ENCODE measurements around the gene MTX1.

The MTX1 gene

DNA sequence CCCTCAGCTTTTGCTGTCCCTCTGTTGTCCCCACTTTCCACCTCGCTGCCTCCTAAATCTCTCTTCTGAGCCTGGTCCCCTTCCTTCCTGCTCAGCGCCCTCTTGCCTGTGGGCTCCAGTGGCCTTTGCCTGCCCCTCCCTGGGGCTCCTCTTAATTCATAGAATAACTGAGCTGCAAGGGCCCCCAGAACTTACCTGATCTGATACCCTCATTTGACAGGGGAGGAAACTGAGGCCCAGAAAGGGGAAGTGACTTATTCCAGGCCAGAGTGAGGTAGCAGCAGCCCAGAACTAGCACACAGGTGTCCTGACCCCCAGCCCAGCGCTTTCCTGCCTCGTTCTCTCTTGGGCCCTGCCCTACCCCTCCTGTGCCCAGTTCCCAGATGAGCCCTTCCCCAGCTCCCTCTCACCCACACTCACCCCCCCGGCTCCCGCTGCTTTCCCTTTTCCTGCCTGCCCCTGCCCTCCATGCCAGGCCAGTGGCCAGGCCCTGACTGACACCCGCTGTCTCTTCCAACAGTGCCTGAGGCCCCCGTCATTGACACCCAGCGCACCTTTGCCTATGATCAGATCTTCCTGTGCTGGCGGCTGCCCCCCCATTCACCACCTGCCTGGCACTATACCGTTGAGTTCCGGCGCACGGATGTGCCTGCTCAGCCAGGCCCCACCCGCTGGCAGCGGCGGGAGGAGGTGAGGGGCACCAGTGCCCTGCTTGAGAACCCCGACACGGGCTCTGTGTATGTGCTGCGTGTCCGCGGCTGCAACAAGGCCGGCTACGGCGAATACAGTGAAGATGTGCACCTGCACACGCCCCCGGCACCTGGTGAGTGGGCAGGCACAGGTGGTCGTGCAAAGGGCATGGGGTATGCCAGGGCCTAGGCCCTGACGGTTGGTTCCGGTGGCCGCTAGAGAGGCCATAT, 29.1 kb upstream of the MTX1 start:
- Histone ChIP-seq H3K9me3 (ENCODE audit: insufficient read depth, low read length) (no peaks in the 10 kb centered on the region), H3K27me3 (ENCODE audit: insufficient read depth, insufficient read length) (peaks cover 8% of the 10 kb centered on the region), H3K4me1 (ENCODE audit: insufficient read depth, insufficient read length) (peaks cover 11% of the 10 kb centered on the region), H3K4me3 (ENCODE audit: insufficient read length, low read depth) (no peak overlapping the region), H3K36me3 (ENCODE audit: insufficient read depth, insufficient read length, low read length) (peaks cover 52% of the 10 kb centered on the region), H3K9ac (ENCODE audit: insufficient read length, low read depth) (no peak overlapping the region)
- DNase-seq (ENCODE audit: low read depth, low spot score) = no peak
- TF ChIP-seq SUZ12 (IDR thresholded peaks at IDR 0.05; ENCODE audit: extremely low read depth, insufficient read depth, insufficient read length) = no peak
- TF ChIP-seq YY1 (IDR thresholded peaks at IDR 0.05; ENCODE audit: insufficient read depth, insufficient read length) = no peak
- no peak for TF ChIP-seq ZNF274 (IDR thresholded peaks at IDR 0.05; ENCODE audit: low read depth, low read length)

DNA sequence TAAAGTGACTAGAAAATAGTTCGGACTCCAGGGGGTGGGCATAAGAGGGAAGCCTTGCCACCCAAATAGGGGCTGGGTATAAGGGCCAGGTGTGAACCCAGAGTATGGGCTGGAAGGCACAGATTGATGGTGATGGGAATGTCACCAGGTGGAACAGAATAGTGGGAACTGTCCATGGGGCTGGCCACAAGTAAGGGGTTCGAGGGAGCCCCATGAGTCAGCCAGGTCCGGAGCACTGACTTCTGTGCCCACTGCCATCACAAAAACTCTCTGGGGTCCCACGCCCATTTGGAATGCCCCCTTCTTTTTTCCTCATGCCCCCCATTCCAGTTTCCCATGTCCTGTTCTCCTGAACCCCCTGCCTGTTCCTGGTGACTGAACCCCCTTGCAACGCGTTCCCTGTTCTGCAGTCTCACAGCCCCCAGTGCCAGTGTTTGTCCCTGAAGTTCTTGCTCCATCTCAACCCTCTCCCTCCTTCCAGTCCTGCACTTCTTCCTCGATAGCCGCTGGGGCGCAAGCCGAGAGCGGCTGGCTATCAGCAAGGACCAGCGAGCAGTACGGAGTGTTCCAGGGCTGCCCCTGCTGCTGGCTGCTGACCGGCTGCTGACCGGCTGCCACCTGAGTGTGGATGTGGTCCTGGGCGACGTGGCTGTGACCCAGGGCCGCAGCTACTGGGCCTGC, 27.0 kb upstream of the MTX1 start:
- no peak for TF ChIP-seq ZNF274 (IDR thresholded peaks at IDR 0.05; ENCODE audit: low read depth, low read length)
- TF ChIP-seq SUZ12 (IDR thresholded peaks at IDR 0.05; ENCODE audit: extremely low read depth, insufficient read depth, insufficient read length) = no peak
- Histone ChIP-seq H3K9me3 (ENCODE audit: insufficient read depth, low read length) (no peaks in the 10 kb centered on the region), H3K36me3 (ENCODE audit: insufficient read depth, insufficient read length, low read length) (peaks cover 57% of the 10 kb centered on the region), H3K27me3 (ENCODE audit: insufficient read depth, insufficient read length) (no peaks in the 10 kb centered on the region), H3K4me3 (ENCODE audit: insufficient read length, low read depth) (no peak overlapping the region), H3K9ac (ENCODE audit: insufficient read length, low read depth) (no peak overlapping the region), H3K4me1 (ENCODE audit: insufficient read depth, insufficient read length) (peaks cover 21% of the 10 kb centered on the region)
- no peak for DNase-seq (ENCODE audit: low read depth, low spot score)

DNA sequence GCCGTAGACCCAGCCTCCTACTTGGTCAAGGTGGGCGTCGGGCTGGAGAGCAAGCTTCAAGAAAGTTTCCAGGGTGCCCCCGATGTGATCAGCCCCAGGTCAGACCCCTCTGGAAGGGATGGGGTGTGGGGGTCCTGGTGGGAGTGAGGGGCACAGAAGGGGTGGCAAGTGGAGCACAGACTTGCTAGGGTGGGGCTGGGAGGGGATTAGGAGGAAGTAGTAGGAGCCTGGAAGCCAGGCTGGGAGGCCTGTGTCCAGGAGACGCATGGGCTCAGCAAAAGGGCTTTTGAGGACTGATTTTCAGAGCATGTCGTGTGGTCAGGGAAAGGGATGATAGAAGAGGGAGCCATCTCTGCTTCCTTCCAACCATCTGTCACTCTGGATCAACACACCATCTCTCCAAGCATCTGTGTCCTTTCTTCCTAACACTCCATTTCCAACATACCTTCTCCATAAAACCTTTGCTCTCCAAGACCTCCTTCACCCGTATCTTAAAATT, 26.4 kb upstream of the MTX1 start:
- H3K4me3 ChIP-seq (ENCODE audit: insufficient read length, low read depth) = no peak overlapping the region
- no peak for DNase-seq (ENCODE audit: low read depth, low spot score)
- H3K36me3 ChIP-seq (ENCODE audit: insufficient read depth, insufficient read length, low read length) = peaks cover 53% of the 10 kb centered on the region
- no peaks in the 10 kb centered on the region for H3K27me3 ChIP-seq (ENCODE audit: insufficient read depth, insufficient read length)
- TF ChIP-seq YY1 (IDR thresholded peaks at IDR 0.05; ENCODE audit: insufficient read depth, insufficient read length) (no peak), ZNF274 (IDR thresholded peaks at IDR 0.05; ENCODE audit: low read depth, low read length) (no peak)
- no peak overlapping the region for H3K9ac ChIP-seq (ENCODE audit: insufficient read length, low read depth)
- H3K4me1 ChIP-seq (ENCODE audit: insufficient read depth, insufficient read length) = peaks cover 22% of the 10 kb centered on the region
- H3K9me3 ChIP-seq (ENCODE audit: insufficient read depth, low read length) = no peaks in the 10 kb centered on the region

- DNase-seq (ENCODE audit: low read depth, low spot score) = no peak
- H3K36me3 ChIP-seq (ENCODE audit: insufficient read depth, insufficient read length, low read length) = peaks cover 38% of the 10 kb centered on the region
- H3K9ac ChIP-seq (ENCODE audit: insufficient read length, low read depth) = no peak overlapping the region
- no peaks in the 10 kb centered on the region for H3K9me3 ChIP-seq (ENCODE audit: insufficient read depth, low read length)
- peaks cover 23% of the 10 kb centered on the region for H3K4me1 ChIP-seq (ENCODE audit: insufficient read depth, insufficient read length)
- no peak overlapping the region for H3K4me3 ChIP-seq (ENCODE audit: insufficient read length, low read depth)
- TF ChIP-seq SUZ12 (IDR thresholded peaks at IDR 0.05; ENCODE audit: extremely low read depth, insufficient read depth, insufficient read length) (no peak), YY1 (IDR thresholded peaks at IDR 0.05; ENCODE audit: insufficient read depth, insufficient read length) (no peak), ZNF274 (IDR thresholded peaks at IDR 0.05; ENCODE audit: low read depth, low read length) (no peak)
- no peaks in the 10 kb centered on the region for H3K27me3 ChIP-seq (ENCODE audit: insufficient read depth, insufficient read length)
Measured at GRCh38 chr1:155183775-155184221, 24.7 kb upstream of the MTX1 start.

DNA sequence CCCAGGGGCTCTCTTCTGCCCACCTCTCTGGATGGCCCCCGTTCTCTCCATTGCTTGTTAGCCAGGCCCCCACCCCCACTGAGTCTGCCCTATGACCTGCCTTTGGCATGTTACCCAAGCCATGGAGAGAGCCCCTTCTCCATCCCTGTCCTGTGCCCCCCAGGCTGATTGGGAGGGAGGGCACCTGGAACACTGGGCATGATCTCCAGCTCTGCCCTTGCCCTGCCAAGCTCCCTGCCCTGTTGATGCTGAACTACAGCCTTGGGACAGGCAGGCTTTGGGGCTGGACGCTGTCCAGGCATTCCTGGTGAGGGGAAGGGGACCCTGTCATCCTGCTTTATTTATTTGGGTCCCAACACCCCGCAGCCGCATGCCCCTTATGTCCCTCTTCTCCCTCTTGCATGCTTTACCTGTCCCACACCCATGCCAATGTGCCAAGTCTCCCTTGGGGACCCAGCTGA, 24.1 kb upstream of the MTX1 start:
- no peak for DNase-seq (ENCODE audit: low read depth, low spot score)
- Histone ChIP-seq H3K36me3 (ENCODE audit: insufficient read depth, insufficient read length, low read length) (peaks cover 32% of the 10 kb centered on the region), H3K4me3 (ENCODE audit: insufficient read length, low read depth) (no peak overlapping the region), H3K27me3 (ENCODE audit: insufficient read depth, insufficient read length) (no peaks in the 10 kb centered on the region), H3K9me3 (ENCODE audit: insufficient read depth, low read length) (no peaks in the 10 kb centered on the region), H3K9ac (ENCODE audit: insufficient read length, low read depth) (no peak overlapping the region), H3K4me1 (ENCODE audit: insufficient read depth, insufficient read length) (peaks cover 23% of the 10 kb centered on the region)
- TF ChIP-seq YY1 (IDR thresholded peaks at IDR 0.05; ENCODE audit: insufficient read depth, insufficient read length) (no peak), ZNF274 (IDR thresholded peaks at IDR 0.05; ENCODE audit: low read depth, low read length) (no peak), SUZ12 (IDR thresholded peaks at IDR 0.05; ENCODE audit: extremely low read depth, insufficient read depth, insufficient read length) (no peak)

- Histone ChIP-seq H3K9ac (ENCODE audit: insufficient read length, low read depth) (peak overlapping the region; percentile 23), H3K36me3 (ENCODE audit: insufficient read depth, insufficient read length, low read length) (peaks cover 26% of the 10 kb centered on the region), H3K9me3 (ENCODE audit: insufficient read depth, low read length) (no peaks in the 10 kb centered on the region), H3K27me3 (ENCODE audit: insufficient read depth, insufficient read length) (no peaks in the 10 kb centered on the region), H3K4me1 (ENCODE audit: insufficient read depth, insufficient read length) (peaks cover 23% of the 10 kb centered on the region), H3K4me3 (ENCODE audit: insufficient read length, low read depth) (no peak overlapping the region)
- DNase-seq (ENCODE audit: low read depth, low spot score) = no peak
- TF ChIP-seq YY1 (IDR thresholded peaks at IDR 0.05; ENCODE audit: insufficient read depth, insufficient read length) = no peak
- no peak for TF ChIP-seq ZNF274 (IDR thresholded peaks at IDR 0.05; ENCODE audit: low read depth, low read length)
- TF ChIP-seq SUZ12 (IDR thresholded peaks at IDR 0.05; ENCODE audit: extremely low read depth, insufficient read depth, insufficient read length) = no peak
Measured at GRCh38 chr1:155184835-155185782, 23.4 kb upstream of the MTX1 start.
